Loucy (cell line): ENCODE data around the gene SOX1.

Source experiments
- EZH2phosphoT487 ChIP-seq: fragments of 200-600 bp; IDR thresholded peaks from 2 replicates; pipeline ENCODE4 v1.6.1; 2018; ENCODE audit warnings: antibody characterized with exemption, mild to moderate bottlenecking, moderate library complexity, borderline replicate concordance
- TF ChIP-seq, protein P1 (sequence below): fragments of 200-600 bp; sonication (generic); conservative IDR thresholded peaks from 2 replicates; pipeline ENCODE4 v1.5.1; 2014; ENCODE audit warnings: mild to moderate bottlenecking, antibody characterized with exemption, low read length

DNA sequence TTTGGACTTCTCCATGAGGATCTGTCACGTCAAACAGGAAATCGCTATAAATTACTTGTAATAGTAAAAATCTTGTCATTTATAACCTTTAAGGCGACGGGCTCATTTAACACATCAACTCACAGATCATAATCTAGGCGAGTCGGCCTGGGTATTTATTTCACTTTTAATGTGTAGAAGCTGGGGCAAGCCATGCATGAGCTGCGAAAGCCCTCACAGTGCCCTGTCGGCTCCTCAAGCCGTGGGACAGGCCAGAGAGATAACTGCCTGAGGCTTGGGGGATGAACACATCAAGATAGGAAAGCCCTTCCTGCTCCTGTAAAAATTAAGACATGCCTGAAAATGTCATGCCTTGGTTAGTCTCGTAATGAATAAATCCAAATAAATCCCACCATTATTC lies 30.8 kb downstream of the SOX1 start:
- TF ChIP-seq, protein P1, sequence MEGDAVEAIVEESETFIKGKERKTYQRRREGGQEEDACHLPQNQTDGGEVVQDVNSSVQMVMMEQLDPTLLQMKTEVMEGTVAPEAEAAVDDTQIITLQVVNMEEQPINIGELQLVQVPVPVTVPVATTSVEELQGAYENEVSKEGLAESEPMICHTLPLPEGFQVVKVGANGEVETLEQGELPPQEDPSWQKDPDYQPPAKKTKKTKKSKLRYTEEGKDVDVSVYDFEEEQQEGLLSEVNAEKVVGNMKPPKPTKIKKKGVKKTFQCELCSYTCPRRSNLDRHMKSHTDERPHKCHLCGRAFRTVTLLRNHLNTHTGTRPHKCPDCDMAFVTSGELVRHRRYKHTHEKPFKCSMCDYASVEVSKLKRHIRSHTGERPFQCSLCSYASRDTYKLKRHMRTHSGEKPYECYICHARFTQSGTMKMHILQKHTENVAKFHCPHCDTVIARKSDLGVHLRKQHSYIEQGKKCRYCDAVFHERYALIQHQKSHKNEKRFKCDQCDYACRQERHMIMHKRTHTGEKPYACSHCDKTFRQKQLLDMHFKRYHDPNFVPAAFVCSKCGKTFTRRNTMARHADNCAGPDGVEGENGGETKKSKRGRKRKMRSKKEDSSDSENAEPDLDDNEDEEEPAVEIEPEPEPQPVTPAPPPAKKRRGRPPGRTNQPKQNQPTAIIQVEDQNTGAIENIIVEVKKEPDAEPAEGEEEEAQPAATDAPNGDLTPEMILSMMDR = no peak
- no peak for TF ChIP-seq EZH2phosphoT487
